ENCODE results near the gene MPRIP. TPM values are rescaled to one million over a fixed set of nuclear protein-coding genes. Genes with fewer than 3 reads are reported as not detected.
A peak's percentile ranks its signal among the peaks of the same experiment; 100 is the strongest.

Gene MPRIP
- total and polyA plus RNA-seq, 2 experiments from 2014 or later = 80.4 to 172 TPM

DNA sequence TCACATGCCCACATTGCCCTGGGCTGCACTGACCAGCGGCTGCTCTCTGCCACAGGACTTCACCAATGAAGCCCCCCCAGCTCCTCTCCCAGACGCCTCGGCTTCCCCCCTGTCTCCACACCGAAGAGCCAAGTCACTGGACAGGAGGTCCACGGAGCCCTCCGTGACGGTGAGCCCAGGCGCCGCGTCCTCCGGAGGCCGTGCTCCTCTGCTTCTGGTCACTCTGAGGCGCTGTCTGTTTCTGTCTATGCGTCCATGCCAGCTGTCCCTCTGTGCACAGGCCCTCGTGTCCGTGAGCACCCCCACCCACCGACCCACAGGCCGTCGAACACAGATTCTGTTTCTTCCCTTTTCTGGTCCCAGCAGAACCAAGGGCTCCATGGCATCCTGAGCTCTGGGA is 101.2 kb downstream of the MPRIP start:
- no peak overlapping the region for H3K4me3 ChIP-seq
- no peaks in the 10 kb centered on the region for H3K4me1 ChIP-seq (ENCODE audit: low read depth)
- no peak for TF ChIP-seq CTCF (IDR thresholded peaks at IDR 0.05; ENCODE audit: low read depth, low read length)
- no peak for DNase-seq (ENCODE audit: low read depth in 1 of 2, low spot score in 1 of 2)
- no peaks in the 10 kb centered on the region for H3K27me3 ChIP-seq
- no peaks in the 10 kb centered on the region for H3K9me3 ChIP-seq (ENCODE audit: low read depth)
- H3K36me3 ChIP-seq = peaks cover 47% of the 10 kb centered on the region
- H3K27ac ChIP-seq = no peak overlapping the region

DNA sequence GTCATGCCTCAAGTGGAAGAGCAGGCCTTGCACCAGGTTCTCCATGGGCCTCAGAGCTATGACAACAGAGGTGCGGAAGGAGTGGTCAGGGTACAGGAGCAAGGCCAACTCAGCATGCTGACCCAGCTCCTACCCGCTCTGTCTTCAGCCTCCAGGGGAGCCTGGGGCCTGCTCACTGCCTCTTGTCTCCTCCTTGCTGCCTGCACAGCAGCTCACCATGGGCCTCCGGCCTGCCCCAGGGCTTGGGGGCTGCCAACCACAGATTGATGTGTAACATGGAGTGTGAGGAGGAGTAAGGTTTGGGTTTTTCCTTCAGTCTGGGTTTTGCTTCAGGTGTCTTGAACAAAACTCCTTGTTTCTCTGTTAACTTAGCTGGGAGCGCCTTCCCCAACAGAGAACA is 101.8 kb downstream of the MPRIP start:
- no peak overlapping the region for H3K4me3 ChIP-seq
- H3K36me3 ChIP-seq = peaks cover 45% of the 10 kb centered on the region
- DNase-seq (ENCODE audit: low read depth in 1 of 2, low spot score in 1 of 2) = no peak

DNA sequence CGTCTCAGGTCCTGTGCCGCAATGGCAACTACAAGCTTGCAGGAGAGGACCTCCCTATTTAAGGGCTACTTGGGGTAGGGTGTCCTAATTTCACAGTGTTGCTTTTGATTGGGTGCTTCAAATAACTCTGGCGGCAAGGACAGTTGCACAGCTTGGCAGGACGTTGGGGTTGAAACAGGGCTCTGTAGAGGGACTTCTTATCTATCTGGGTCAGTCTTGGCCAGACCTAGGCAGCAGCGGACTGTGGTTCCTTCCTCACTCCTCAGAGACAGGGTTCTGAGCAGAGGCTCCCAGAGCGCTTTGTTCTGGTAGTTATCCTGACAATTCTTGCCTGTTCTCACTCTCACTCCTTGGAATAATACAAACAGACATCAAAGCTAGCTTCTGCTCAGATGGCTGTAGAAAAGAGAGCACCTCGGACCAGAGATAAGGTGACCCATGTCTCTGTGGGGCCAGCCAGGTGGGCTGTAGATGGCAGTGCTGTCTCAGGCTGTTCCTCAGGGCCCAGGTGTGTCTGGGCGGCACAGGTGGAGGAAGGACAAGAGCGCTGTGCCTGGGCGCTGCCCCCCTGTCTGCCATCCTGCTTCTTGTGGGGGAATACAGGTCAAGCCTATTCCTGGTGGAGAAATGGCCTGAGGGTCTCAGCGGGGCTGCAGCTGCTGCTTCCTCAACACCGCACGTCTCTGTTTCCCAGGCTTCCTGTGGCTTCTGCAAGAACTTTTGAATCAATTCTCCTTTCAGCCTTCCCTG is 102.8 kb downstream of the MPRIP start:
- Histone ChIP-seq H3K36me3 (peaks cover 44% of the 10 kb centered on the region), H3K27me3 (no peaks in the 10 kb centered on the region), H3K4me3 (no peak overlapping the region), H3K4me1 (ENCODE audit: low read depth) (no peaks in the 10 kb centered on the region), H3K27ac (no peak overlapping the region), H3K9me3 (ENCODE audit: low read depth) (no peaks in the 10 kb centered on the region)
- no peak for TF ChIP-seq CTCF (IDR thresholded peaks at IDR 0.05; ENCODE audit: low read depth, low read length)
- no peak for DNase-seq (ENCODE audit: low read depth in 1 of 2, low spot score in 1 of 2)

More for the DNA sequence above, 101.8 kb downstream of the MPRIP start:
- Histone ChIP-seq H3K9me3 (ENCODE audit: low read depth) (no peaks in the 10 kb centered on the region), H3K4me1 (ENCODE audit: low read depth) (no peaks in the 10 kb centered on the region), H3K27ac (no peak overlapping the region), H3K27me3 (no peaks in the 10 kb centered on the region)
- TF ChIP-seq CTCF (IDR thresholded peaks at IDR 0.05; ENCODE audit: low read depth, low read length) = no peak

- no peak for TF ChIP-seq CTCF (IDR thresholded peaks at IDR 0.05; ENCODE audit: low read depth, low read length)
- peaks cover 53% of the 10 kb centered on the region for H3K36me3 ChIP-seq
- H3K27ac ChIP-seq = no peak overlapping the region
- no peaks in the 10 kb centered on the region for H3K9me3 ChIP-seq (ENCODE audit: low read depth)
- no peak overlapping the region for H3K4me3 ChIP-seq
- no peaks in the 10 kb centered on the region for H3K27me3 ChIP-seq
- no peak for DNase-seq (ENCODE audit: low read depth in 1 of 2, low spot score in 1 of 2)
- H3K4me1 ChIP-seq (ENCODE audit: low read depth) = no peaks in the 10 kb centered on the region
Measured at GRCh38 chr17:17146786-17147406, 104.6 kb downstream of the MPRIP start.

GRCh38 chr17:17147821-17148220 is 105.6 kb downstream of the MPRIP start:
- Histone ChIP-seq H3K27ac (no peak overlapping the region), H3K36me3 (peaks cover 48% of the 10 kb centered on the region), H3K4me1 (ENCODE audit: low read depth) (no peaks in the 10 kb centered on the region), H3K9me3 (ENCODE audit: low read depth) (no peaks in the 10 kb centered on the region), H3K4me3 (no peak overlapping the region), H3K27me3 (no peaks in the 10 kb centered on the region)
- TF ChIP-seq CTCF (IDR thresholded peaks at IDR 0.05; ENCODE audit: low read depth, low read length) = no peak
- DNase-seq (ENCODE audit: low read depth in 1 of 2, low spot score in 1 of 2) = peak in 1 of 2 donors; percentile 53
